IMR-90 (cell line): ENCODE results near the gene LCN2. TPM values are rescaled to one million over a fixed set of nuclear protein-coding genes. Genes with fewer than 3 reads are reported as not detected.
"Not testable (repeated sequence)": the region's sequence is repeated elsewhere in the genome, so short reads cannot be mapped to it uniquely, and the experiment has no call there.

Experiments used
- ATAC-seq: fragments of 200-7000 bp; cut with Tn5 transposase; 2 replicates; pipeline ENCODE4 v1.9.1; 2020; ENCODE audit warnings: low read depth, mild to moderate bottlenecking, moderate library complexity
- BruUV-seq: library from RNA; stranded (reverse); fragments of 400-500 nt; replicated peaks from 2 replicates; lab custom pipeline; 2021; lab: Mats Ljungman, UMichigan
- CTCF ChIA-PET: fragments of 300-600 bp; formaldehyde crosslinking; extraction: SDS; loops from one replicate; lab custom pipeline; 2021; ENCODE audit warnings: antibody characterized with exemption; lab: Yijun Ruan, JAX
- POLR2A ChIA-PET: fragments of 300-600 bp; sonication (Branson Sonifier 250); formaldehyde crosslinking; loops from one replicate; lab custom pipeline; 2022; ENCODE audit warnings: antibody characterized with exemption; ENCODE audit not compliant: unreplicated experiment; lab: Charles Lee
- DNase-seq: peaks from one replicate; pipeline ENCODE4 v3.0.0; 2013
- H2AFZ ChIP-seq: replicated peaks from 2 replicates; pipeline ENCODE3; 2013; ENCODE audit warnings: low read length, mild to moderate bottlenecking; ENCODE audit not compliant: poor library complexity
- H2AK5ac ChIP-seq: 2 replicates; pipeline ENCODE4 v1.6.1; 2013; ENCODE audit warnings: low read depth, low read length, inconsistent platforms
- H2AK9ac ChIP-seq: replicated peaks from 2 replicates; pipeline ENCODE3; 2013; ENCODE audit warnings: mild to moderate bottlenecking, low read depth, low read length, moderate library complexity; ENCODE audit not compliant: poor library complexity
- H2BK120ac ChIP-seq: 2 replicates; pipeline ENCODE4 v1.6.1; 2013; ENCODE audit warnings: low read depth, low read length, inconsistent platforms
- H2BK15ac ChIP-seq: 3 replicates; pipeline ENCODE4 v1.6.1; 2013; ENCODE audit warnings: low read depth, low read length, inconsistent platforms
- H2BK20ac ChIP-seq: 2 replicates; pipeline ENCODE4 v1.6.1; 2013; ENCODE audit warnings: low read depth, mild to moderate bottlenecking, inconsistent platforms, low read length, moderate library complexity
- H2BK5ac ChIP-seq: 2 replicates; pipeline ENCODE4 v1.6.1; 2013; ENCODE audit warnings: mild to moderate bottlenecking, low read depth, low read length, inconsistent platforms; ENCODE audit not compliant: poor library complexity, severe bottlenecking
- H3K14ac ChIP-seq: replicated peaks from 2 replicates; pipeline ENCODE4 v1.6.1; 2013; ENCODE audit warnings: low read depth, low read length, inconsistent platforms
- H3K18ac ChIP-seq: 2 replicates; pipeline ENCODE4 v1.6.1; 2013; ENCODE audit warnings: low read depth, low read length, control low read depth
- H3K23ac ChIP-seq: 2 replicates; pipeline ENCODE4 v1.6.1; 2013; ENCODE audit warnings: low read depth, low read length, inconsistent platforms
- H3K27ac ChIP-seq: 2 replicates; pipeline ENCODE4 v1.5.1; 2013; ENCODE audit warnings: mild to moderate bottlenecking, control low read depth, low read length; ENCODE audit not compliant: insufficient read depth
- H3K27me3 ChIP-seq: 2 replicates; pipeline ENCODE4 v1.6.1; 2013; ENCODE audit warnings: low read length; ENCODE audit not compliant: control insufficient read depth, insufficient read depth
- H3K36me3 ChIP-seq: 2 replicates; pipeline ENCODE4 v1.6.1; 2013; ENCODE audit warnings: low read length, mixed read lengths; ENCODE audit not compliant: control insufficient read depth, insufficient read depth
- H3K4ac ChIP-seq: 2 replicates; pipeline ENCODE4 v1.6.1; 2013; ENCODE audit warnings: low read depth, low read length, inconsistent platforms
- H3K4me1 ChIP-seq: 2 replicates; pipeline ENCODE4 v1.6.1; 2013; ENCODE audit warnings: low read length, mixed read lengths; ENCODE audit not compliant: control insufficient read depth, insufficient read depth
- H3K4me2 ChIP-seq: 2 replicates; pipeline ENCODE4 v1.6.1; 2013; ENCODE audit warnings: low read depth, mild to moderate bottlenecking, control low read depth, low read length, moderate library complexity
- H3K4me3 ChIP-seq: 2 replicates; pipeline ENCODE4 v1.5.1; 2013; ENCODE audit warnings: low read depth, mild to moderate bottlenecking, control low read depth, low read length, moderate library complexity; ENCODE audit not compliant: insufficient read depth
- H3K56ac ChIP-seq: 2 replicates; pipeline ENCODE4 v1.6.1; 2013; ENCODE audit warnings: low read length, inconsistent platforms; ENCODE audit not compliant: insufficient read depth; ENCODE audit errors: extremely low read depth
- H3K79me1 ChIP-seq, 2 experiments: 2 replicates each; pipeline ENCODE4 v1.6.1; 2013; ENCODE audit warnings: low read length in 2 of 2, inconsistent platforms in 1 of 2, low read depth in 1 of 2
- H3K9ac ChIP-seq: 2 replicates; pipeline ENCODE4 v1.6.1; 2013; ENCODE audit warnings: low read depth, low read length, control low read depth
- H3K9me1 ChIP-seq: 2 replicates; pipeline ENCODE4 v1.6.1; 2013; ENCODE audit warnings: low read length, inconsistent platforms; ENCODE audit not compliant: insufficient read depth
- H3K9me3 ChIP-seq: 2 replicates; pipeline ENCODE4 v1.6.1; 2013; ENCODE audit warnings: low read length; ENCODE audit not compliant: control insufficient read depth, insufficient read depth
- H4K20me1 ChIP-seq: 2 replicates; pipeline ENCODE4 v1.6.1; 2013; ENCODE audit warnings: low read length, inconsistent platforms; ENCODE audit not compliant: insufficient read depth
- H4K5ac ChIP-seq: 2 replicates; pipeline ENCODE4 v1.6.1; 2013; ENCODE audit warnings: mild to moderate bottlenecking, low read depth, low read length, control low read depth
- H4K8ac ChIP-seq, 2 experiments: 2 replicates each; pipeline ENCODE4 v1.6.1; 2013; ENCODE audit warnings: low read depth in 2 of 2, low read length in 2 of 2, control low read depth in 1 of 2, inconsistent platforms in 1 of 2
- H4K91ac ChIP-seq: 2 replicates; pipeline ENCODE4 v1.6.1; 2013; ENCODE audit warnings: low read depth, low read length, inconsistent platforms; ENCODE audit not compliant: insufficient read depth
- WGBS, 2 experiments: methylation state at CpG; one replicate each; pipeline versions ENCODE4 v1.1.5 to v1.1.7; 2013; ENCODE audit warnings: missing lambda C conversion rate in 2 of 2; ENCODE audit not compliant: insufficient read length in 1 of 2; ENCODE audit errors: extremely low coverage in 2 of 2; 5-methylcytosine and 5-hydroxymethylcytosine counted together
- dilution Hi-C: fragments of 300-500 bp; cut with HindIII; formaldehyde crosslinking; loops from one replicate; pipeline ENCODE4 v1.14.3; 2018; ENCODE audit warnings: low sequenced_read_pairs; ENCODE audit not compliant: unreplicated experiment
- in situ Hi-C: fragments of 300-500 bp; cut with MboI; formaldehyde crosslinking; loops from 3 replicates; pipeline ENCODE4 v1.14.3; 2019; ENCODE audit warnings: low sequenced_read_pairs, inconsistent platforms, mixed read lengths
- intact Hi-C: fragments of 100-400 bp; cut with micrococcal nuclease; formaldehyde crosslinking; loops from 2 replicates; pipeline ENCODE4 v1.10.0; 2022
- polyA plus RNA-seq, 3 experiments: library from polyadenylated mRNA; depleted of rRNA; stranded (reverse); fragments of >200 nt; gene quantifications; 2 replicates each; pipeline ENCODE4 v1.2.3, GENCODE V29; 2012; ENCODE audit warnings: low replicate concordance in 1 of 3
- total RNA-seq: library from RNA; depleted of rRNA; stranded (reverse); fragments of >200 nt; gene quantifications from 2 replicates; pipeline ENCODE4 v1.2.3, GENCODE V29; 2012

The LCN2 gene
- total and polyA plus RNA-seq, 2 of the 4 experiments (the other 2 are of a cell fraction) = not detected

- H3K56ac ChIP-seq, H3K14ac ChIP-seq, H3K9me1 ChIP-seq, H3K4me2 ChIP-seq, H2AFZ ChIP-seq, H3K9me3 ChIP-seq, H3K4ac ChIP-seq, CTCF ChIA-PET, H4K20me1 ChIP-seq, H2BK5ac ChIP-seq, H2AK5ac ChIP-seq, H3K18ac ChIP-seq, DNase-seq, H3K79me1 ChIP-seq, H3K4me1 ChIP-seq, H3K9ac ChIP-seq, H2BK20ac ChIP-seq, H2BK120ac ChIP-seq, H3K27ac ChIP-seq, H4K5ac ChIP-seq, BruUV-seq, H3K36me3 ChIP-seq, POLR2A ChIA-PET, in situ Hi-C loops, H2AK9ac ChIP-seq, H4K91ac ChIP-seq, H3K4me3 ChIP-seq, H4K8ac ChIP-seq, intact Hi-C loops, dilution Hi-C loops, ATAC-seq, H2BK15ac ChIP-seq, H3K23ac ChIP-seq: not testable (repeated sequence)
- 33% methylated on average over 2 of the region's 8 CpGs; no CpG with 5 or more reads in 1 of the 2 experiments for WGBS, 2 experiments
- H3K27me3 ChIP-seq = peaks cover 14% of the 10 kb centered on the region
Measured at GRCh38 chr9:128135561-128135960, 13.7 kb upstream of the LCN2 start.
